SK-MEL-5 (cell line): ENCODE data around the gene EIF4B. TPM values are rescaled to one million over a fixed set of nuclear protein-coding genes. Genes with fewer than 3 reads are reported as not detected.

ENCODE experiments used
- small RNA-seq, 2 experiments: library from RNA; depleted of rRNA; stranded (forward); fragments of <200 nt; gene quantifications; one replicate each; pipeline ENCODE3, GENCODE V24; 2014
- total RNA-seq: library from RNA; depleted of rRNA; stranded (reverse); fragments of >200 nt; shearing (Covaris generic); gene quantifications from 2 replicates; pipeline ENCODE4 v1.2.3, GENCODE V29; 2014; rRNA removed

Gene EIF4B
- total RNA-seq, 1 experiment from 2014 or later, result 1,087 TPM

Small RNAs within 50 kb of the gene (small RNA-seq; reads per million reads assigned to genes)
- 0 reads per million in 2 experiments for gene MIR6757

Other genes starting within 250 kb of the EIF4B start
- gene KRT76, start 229.1 kb upstream of the EIF4B start, total RNA-seq, result not detected in 2 replicates
- gene KRT3, start 210.3 kb upstream of the EIF4B start, total RNA-seq, result not detected in 2 replicates
- gene KRT4, start 192.3 kb upstream of the EIF4B start, total RNA-seq, result not detected in 2 replicates
- not detected in 2 replicates for gene KRT79, start 172.1 kb upstream of the EIF4B start, total RNA-seq
- 0.34 TPM in 1 of 2 replicates, not detected in the other for gene KRT78, start 157.5 kb upstream of the EIF4B start, total RNA-seq
- 0.96 TPM in 1 of 2 replicates, not detected in the other for gene KRT8, start 101.4 kb upstream of the EIF4B start, total RNA-seq
- 1.0 and 1.6 TPM in 2 replicates for gene KRT18, start 57.3 kb upstream of the EIF4B start, total RNA-seq
- gene TNS2, start 43.6 kb downstream of the EIF4B start, total RNA-seq, result 13.9 and 15.9 TPM in 2 replicates
- 31.8 and 32.4 TPM in 2 replicates for gene SPRYD3, start 72.9 kb downstream of the EIF4B start, total RNA-seq
- 1.7 and 1.9 TPM in 2 replicates for gene IGFBP6, start 91.2 kb downstream of the EIF4B start, total RNA-seq
- not detected in 2 replicates for gene SOAT2, start 97.0 kb downstream of the EIF4B start, total RNA-seq
- gene ZNF740, start 174.3 kb downstream of the EIF4B start, total RNA-seq, result 11.7 and 16.6 TPM in 2 replicates
- gene CSAD, start 174.5 kb downstream of the EIF4B start, total RNA-seq, result 1.7 and 6.1 TPM in 2 replicates
- gene ITGB7, start 200.8 kb downstream of the EIF4B start, total RNA-seq, result 18.8 and 29.2 TPM in 2 replicates
- gene RARG, start 225.8 kb downstream of the EIF4B start, total RNA-seq, result 5.6 and 7.0 TPM in 2 replicates